AG08395 (cell line): ENCODE results near the gene STH.

Source experiments
- DNase-seq: peaks from one replicate; pipeline ENCODE4 v3.0.0; 2012; ENCODE audit warnings: mixed read lengths, low spot score

STH gene

GRCh38 chr17:46046957-46047356, 47.9 kb downstream of the STH start:
- DNase-seq = no peak

- no peak for DNase-seq
Observed at GRCh38 chr17:46047398-46047797, 48.3 kb downstream of the STH start.

- no peak for DNase-seq
Observed at GRCh38 chr17:46047856-46048255, 48.8 kb downstream of the STH start.
